GM13977 (cell line): ENCODE data around the gene LTBP3.
"Not testable (repeated sequence)": the region's sequence is repeated elsewhere in the genome, so short reads cannot be mapped to it uniquely, and the experiment has no call there.

Experiments used
- DNase-seq: peaks from one replicate; pipeline ENCODE4 v3.0.0; 2012; ENCODE audit warnings: low spot score
- in situ Hi-C: fragments of 300-500 bp; cut with MboI; formaldehyde crosslinking; loops from one replicate; pipeline ENCODE4 v1.12.0; 2022; ENCODE audit warnings: low sequenced_read_pairs, low pct_unique_long_range_greater_than_20kb, mixed read lengths, inconsistent platforms; ENCODE audit not compliant: unreplicated experiment
- TF ChIP-seq, protein P1 (sequence below): IDR thresholded peaks from 2 replicates; pipeline ENCODE4 v1.5.1; 2012; ENCODE audit warnings: mild to moderate bottlenecking, control low read depth; ENCODE audit not compliant: insufficient read depth; ENCODE audit errors: extremely low read depth, missing control alignments

LTBP3 gene

DNA sequence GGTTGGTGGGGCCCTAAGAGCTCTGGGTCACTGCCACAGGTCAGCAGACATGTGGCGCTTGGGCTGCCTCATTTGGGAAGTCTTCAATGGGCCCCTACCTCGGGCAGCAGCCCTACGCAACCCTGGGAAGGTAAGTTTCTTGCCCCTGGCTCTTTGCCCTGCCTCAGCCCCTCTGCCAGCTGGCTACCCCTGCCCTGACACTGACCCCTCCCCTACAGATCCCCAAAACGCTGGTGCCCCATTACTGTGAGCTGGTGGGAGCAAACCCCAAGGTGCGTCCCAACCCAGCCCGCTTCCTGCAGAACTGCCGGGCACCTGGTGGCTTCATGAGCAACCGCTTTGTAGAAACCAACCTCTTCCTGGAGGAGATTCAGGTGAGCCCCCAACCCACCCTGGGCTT, 31.4 kb downstream of the LTBP3 start:
- DNase-seq = no peak
- TF ChIP-seq, protein P1, sequence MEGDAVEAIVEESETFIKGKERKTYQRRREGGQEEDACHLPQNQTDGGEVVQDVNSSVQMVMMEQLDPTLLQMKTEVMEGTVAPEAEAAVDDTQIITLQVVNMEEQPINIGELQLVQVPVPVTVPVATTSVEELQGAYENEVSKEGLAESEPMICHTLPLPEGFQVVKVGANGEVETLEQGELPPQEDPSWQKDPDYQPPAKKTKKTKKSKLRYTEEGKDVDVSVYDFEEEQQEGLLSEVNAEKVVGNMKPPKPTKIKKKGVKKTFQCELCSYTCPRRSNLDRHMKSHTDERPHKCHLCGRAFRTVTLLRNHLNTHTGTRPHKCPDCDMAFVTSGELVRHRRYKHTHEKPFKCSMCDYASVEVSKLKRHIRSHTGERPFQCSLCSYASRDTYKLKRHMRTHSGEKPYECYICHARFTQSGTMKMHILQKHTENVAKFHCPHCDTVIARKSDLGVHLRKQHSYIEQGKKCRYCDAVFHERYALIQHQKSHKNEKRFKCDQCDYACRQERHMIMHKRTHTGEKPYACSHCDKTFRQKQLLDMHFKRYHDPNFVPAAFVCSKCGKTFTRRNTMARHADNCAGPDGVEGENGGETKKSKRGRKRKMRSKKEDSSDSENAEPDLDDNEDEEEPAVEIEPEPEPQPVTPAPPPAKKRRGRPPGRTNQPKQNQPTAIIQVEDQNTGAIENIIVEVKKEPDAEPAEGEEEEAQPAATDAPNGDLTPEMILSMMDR = no peak
- in situ Hi-C loops = no loop called here

- TF ChIP-seq, protein P1 = no peak
- in situ Hi-C loops = no loop called here
- no peak for DNase-seq
Measured at GRCh38 chr11:65525546-65526480, 32.3 kb downstream of the LTBP3 start.

- peak; percentile 97 for DNase-seq
- TF ChIP-seq, protein P1 = no peak
- in situ Hi-C loops = no loop called here
Measured at GRCh38 chr11:65524741-65525545, 33.2 kb downstream of the LTBP3 start, which contains the start of gene SCYL1. Gene SCYL1, plus strand, starts transcription at chr11:65525083. Its CDS starts 71 bp downstream, at chr11:65525154.

- in situ Hi-C loops = no loop called here
- DNase-seq = no peak
- TF ChIP-seq, protein P1 = no peak
Measured at GRCh38 chr11:65524014-65524740, 34.0 kb downstream of the LTBP3 start.

GRCh38 chr11:65523631-65523968, 34.6 kb downstream of the LTBP3 start:
- in situ Hi-C loops, DNase-seq: not testable (repeated sequence)

GRCh38 chr11:65522718-65523630, 35.2 kb downstream of the LTBP3 start:
- in situ Hi-C loops, DNase-seq: not testable (repeated sequence)

GRCh38 chr11:65521777-65522521, 36.2 kb downstream of the LTBP3 start:
- in situ Hi-C loops, DNase-seq: not testable (repeated sequence)

GRCh38 chr11:65518941-65519549, 39.1 kb downstream of the LTBP3 start:
- DNase-seq = not testable (repeated sequence)
- in situ Hi-C loops = loop anchor here (10.0 kb wide), 1 partner anchor 244 kb away; no protein-coding TSS in a partner anchor
